Heart left ventricle (tissue), 16 donors: ENCODE results near the gene GIPC3. TPM values are rescaled to one million over a fixed set of nuclear protein-coding genes. Genes with fewer than 3 reads are reported as not detected.

ENCODE experiments used
- ATAC-seq, 4 donors: fragments of 200-7000 bp; cut with Tn5 transposase; one replicate each; pipeline ENCODE4 v1.9.1; 2020 to 2022; ENCODE audit warnings: moderate library complexity in 4 of 4, mild to moderate bottlenecking in 3 of 4, moderate number of reproducible peaks in 1 of 4
- DNase-seq, 5 donors: peaks; one replicate each; pipeline ENCODE4 v3.0.0-alpha.2; 2020
- H3K27ac ChIP-seq, 12 donors: fragments of 200-600 bp; sonication (generic) in 4 of 12; one replicate each; pipeline versions ENCODE4 v1.5.0 to v1.8.0; 2016 to 2022; ENCODE audit warnings: mild to moderate bottlenecking in 2 of 12
- H3K27me3 ChIP-seq, 9 donors: fragments of 200-600 bp; sonication (generic) in 2 of 9; one replicate each; pipeline versions ENCODE4 v1.5.1 to v1.8.0; 2016 to 2022; ENCODE audit warnings: mild to moderate bottlenecking in 3 of 9
- H3K36me3 ChIP-seq, 9 donors: fragments of 200-600 bp; sonication (generic) in 2 of 9; one replicate each; pipeline versions ENCODE4 v1.5.0 to v1.8.0; 2018 to 2022; ENCODE audit warnings: mild to moderate bottlenecking in 2 of 9
- H3K4me1 ChIP-seq, 12 donors: fragments of 200-600 bp; sonication (generic) in 4 of 12; one replicate each; pipeline versions ENCODE4 v1.5.0 to v1.8.0; 2016 to 2022; ENCODE audit warnings: mild to moderate bottlenecking in 3 of 12
- H3K4me3 ChIP-seq, 12 donors: fragments of 200-600 bp; sonication (generic) in 4 of 12; one replicate each; pipeline versions ENCODE4 v1.5.0 to v1.8.0; 2017 to 2022; ENCODE audit warnings: mild to moderate bottlenecking in 9 of 12, moderate library complexity in 4 of 12
- H3K9me3 ChIP-seq, 12 donors: fragments of 200-600 bp; sonication (generic) in 4 of 12; one replicate each; pipeline versions ENCODE4 v1.5.0 to v1.8.0; 2016 to 2022; ENCODE audit warnings: mild to moderate bottlenecking in 1 of 12
- CTCF ChIP-seq, 12 donors: fragments of 200-600 bp; sonication (generic) in 4 of 12; IDR thresholded peaks; one replicate each; pipeline versions ENCODE4 v1.5.0 to v1.8.0; 2018 to 2022; ENCODE audit warnings: antibody characterized with exemption in 12 of 12, mild to moderate bottlenecking in 5 of 12
- POLR2A ChIP-seq, 2 donors: fragments of 450-650 bp; IDR thresholded peaks; one replicate each; pipeline ENCODE4 v1.6.1; 2017; ENCODE audit warnings: antibody characterized with exemption in 2 of 2, mild to moderate bottlenecking in 2 of 2, moderate library complexity in 2 of 2
- WGBS, 4 donors: extraction: QIAGEN DNeasy Blood & Tissue Kit in 2 of 4; methylation state at CpG; one replicate each; pipeline versions ENCODE4 v1.1.5 to v1.1.7; 2013 to 2018; 5-methylcytosine and 5-hydroxymethylcytosine counted together
- intact Hi-C, 10 donors: fragments of 100-400 bp; cut with DNase I; formaldehyde crosslinking; loops; one replicate each; pipeline versions ENCODE4 v1.11.1 to v1.14.2; 2022
- polyA plus RNA-seq, 2 donors: library from polyadenylated mRNA; stranded (reverse); fragments of 200-250 nt; gene quantifications; one replicate each; pipeline ENCODE4 v1.2.3, GENCODE V29; 2013
- total RNA-seq, 9 donors: library from RNA; depleted of rRNA in 2 of 9; stranded (reverse); fragments of >200 nt in 2 of 9; fragmentation: NEBNext Ultra II Directional in 3 of 9; extraction: Animal tissue kit (Norgen Biotek cat#: 25700) in 3 of 9; gene quantifications; one replicate each; pipeline versions ENCODE4 v1.1.0 to v1.2.4, GENCODE V29; 2016 to 2023
- donor health status: ischemic (EF 13 %, LVEDD 7.1; RV severe dilation, severe dysfunction).
- donor health status: healthy with polysubstance abuse.
- donor health status: DM: no; HTN: yes; CAD: no.
- donor health status: DM: no; HTN: no; CAD: no.
- donor health status: ischemic (EF 25% LVEDD 6.9; RV normal size, moderate dysfunction).
- donor health status: ischemic (EF 25% LVEDD 5.7; RV mildly dilated, moderate dysfunction).
- donor health status: healthy.
- donor health status: DM: yes; HTN: yes; CAD: no.
- donor health status: ischemic (EF 35%, LVEDD 5.7; RV mildly dilated, moderate dysfunction).
- donor health status: nonischemic (EF 11% LVEDD 7.7; RV severe dilation, severe dysfunction).
- donor health status: DM: yes; HTN: yes; CAD: no.
- donor health status: PGD.
- donor health status: ischemic (EF 29% LVEDD 5.4; RV normal size, mild dysfunction).
- donor health status: nonischemic (EF 23%, LVEDD 6.1; RV moderate dilation, normal function).

The GIPC3 gene
- total and polyA plus RNA-seq, 11 donors = 1.00 to 3.3 (median 2.0) TPM

GRCh38 chr19:3544058-3544376 lies 41.3 kb upstream of the GIPC3 start:
- 76 to 87% (median 85%) methylated on average over 4 to 9 of the region's 9 CpGs for WGBS, 4 donors
- ATAC-seq = no peak
- Histone ChIP-seq H3K27ac (no peak overlapping the region), H3K36me3 (peaks cover 0 to 55% (median 12%) of the 10 kb centered on the region in 9 donors), H3K4me1 (peaks cover 0 to 8% (median 0%) of the 10 kb centered on the region in 12 donors), H3K4me3 (no peak overlapping the region), H3K9me3 (no peaks in the 10 kb centered on the region), H3K27me3 (no peaks in the 10 kb centered on the region)
- TF ChIP-seq CTCF (IDR thresholded peaks at IDR 0.05) = no peak
- TF ChIP-seq POLR2A (IDR thresholded peaks at IDR 0.05) = no peak
- no peak for DNase-seq
- intact Hi-C loops = loop anchor here in 1 of 10 donors (2.0 to 10.0 kb wide), 2 partner anchors 75 to 161 kb away; partner anchors contain the start of genes PIP5K1C and TJP3

- no peaks in the 10 kb centered on the region for H3K9me3 ChIP-seq
- H3K4me1 ChIP-seq = peaks cover 0 to 9% (median 0%) of the 10 kb centered on the region in 12 donors
- ATAC-seq = peak; percentile 18 to 69 (median 62)
- H3K36me3 ChIP-seq = peaks cover 0 to 62% (median 11%) of the 10 kb centered on the region in 9 donors
- H3K4me3 ChIP-seq = no peak overlapping the region
- no peaks in the 10 kb centered on the region for H3K27me3 ChIP-seq
- 68 to 71% (median 69%) methylated on average over 29 to 30 of the region's 30 CpGs for WGBS, 4 donors
- intact Hi-C loops = loop anchor here in 5 of 10 donors (1.0 to 10.0 kb wide), 5 partner anchors 72 to 162 kb away; partner anchors contain the start of genes TJP3 (in 2 of the 5) and PIP5K1C (in 1 of the 5)
- DNase-seq = peak; percentile 62 to 87 (median 68)
- H3K27ac ChIP-seq = no peak overlapping the region
- TF ChIP-seq CTCF (IDR thresholded peaks at IDR 0.05) = peak; percentile 74 to 97 (median 90)
- TF ChIP-seq POLR2A (IDR thresholded peaks at IDR 0.05) = no peak
Observed at GRCh38 chr19:3544742-3545668, 40.3 kb upstream of the GIPC3 start.

GRCh38 chr19:3545669-3546034 lies 39.6 kb upstream of the GIPC3 start:
- Histone ChIP-seq H3K27ac (no peak overlapping the region), H3K9me3 (no peaks in the 10 kb centered on the region), H3K27me3 (no peaks in the 10 kb centered on the region), H3K4me1 (peaks cover 0 to 9% (median 0%) of the 10 kb centered on the region in 12 donors), H3K36me3 (peaks cover 0 to 66% (median 11%) of the 10 kb centered on the region in 9 donors), H3K4me3 (no peak overlapping the region)
- intact Hi-C loops = loop anchor here in 5 of 10 donors (1.0 to 10.0 kb wide), 5 partner anchors 72 to 162 kb away; partner anchors contain the start of genes TJP3 (in 2 of the 5) and PIP5K1C (in 1 of the 5)
- TF ChIP-seq POLR2A (IDR thresholded peaks at IDR 0.05) (no peak), CTCF (IDR thresholded peaks at IDR 0.05) (no peak)
- ATAC-seq (no peak), DNase-seq (no peak)
- WGBS, 4 donors = 80 to 85% (median 83%) methylated on average over 10 of the region's 10 CpGs

- DNase-seq (no peak), ATAC-seq (no peak)
- Histone ChIP-seq H3K36me3 (peaks cover 0 to 70% (median 11%) of the 10 kb centered on the region in 9 donors), H3K27ac (no peak overlapping the region), H3K4me1 (peaks cover 0 to 9% (median 0%) of the 10 kb centered on the region in 12 donors), H3K9me3 (no peaks in the 10 kb centered on the region), H3K4me3 (no peak overlapping the region), H3K27me3 (no peaks in the 10 kb centered on the region)
- no peak for TF ChIP-seq POLR2A (IDR thresholded peaks at IDR 0.05)
- TF ChIP-seq CTCF (IDR thresholded peaks at IDR 0.05) = no peak
- 90 to 99% (median 91%) methylated on average over 18 to 23 of the region's 23 CpGs for WGBS, 4 donors
- intact Hi-C loops = loop anchor here in 5 of 10 donors (5.0 to 10.0 kb wide), 3 partner anchors 71 to 161 kb away; partner anchors contain the start of genes TJP3 (in 2 of the 5) and PIP5K1C (in 1 of the 5)
Observed at GRCh38 chr19:3546119-3546518, 39.2 kb upstream of the GIPC3 start.
